Measurements from ENCODE around the gene SUSD1. TPM values are rescaled to one million over a fixed set of nuclear protein-coding genes. Genes with fewer than 3 reads are reported as not detected.

The SUSD1 gene
- total and polyA plus RNA-seq, 9 of the 15 experiments (the other 6 are each of a cell fraction or from before 2014, with no cell fraction given) = 10.9 to 44.4 (median 36.1) TPM

- TF ChIP-seq DACH1 (IDR thresholded peaks at IDR 0.05; ENCODE audit: partially characterized antibody) = no peak
- TF ChIP-seq CBX2 (IDR thresholded peaks at IDR 0.05; ENCODE audit: insufficient read depth, low read length, poor library complexity, severe bottlenecking) = no peak
- no peak for TF ChIP-seq RHOXF2B (CRISPR knock-in tag; conservative IDR thresholded peaks at IDR 0.05)
- 0 out of 2 replicates have a peak, but pooled peaks have one; percentile 63 for TF ChIP-seq ZNF165 (CRISPR knock-in tag; IDR thresholded peaks at IDR 0.05; ENCODE audit: borderline replicate concordance)
- 0 out of 2 replicates have a peak, but pooled peaks have one; percentile 65 for TF ChIP-seq TSHZ1 (CRISPR knock-in tag; IDR thresholded peaks at IDR 0.05)
- no peak for TF ChIP-seq COPS2 (conservative IDR thresholded peaks at IDR 0.05)
- TF ChIP-seq RAD21 (CRISPR knock-in tag; conservative IDR thresholded peaks at IDR 0.05 in 1 of 2, IDR thresholded peaks at IDR 0.05 in 1 of 2) = peak in 1 of 2 experiments; percentile 39; a peak in 1 of 4 replicates
- peak; percentile 89; the same call in 1 of the 2 replicates for TF ChIP-seq CREB3 (tag; conservative IDR thresholded peaks at IDR 0.05; ENCODE audit: low read depth)
- no peak for TF ChIP-seq ZNF263 (CRISPR knock-in tag; IDR thresholded peaks at IDR 0.05; ENCODE audit: borderline replicate concordance)
- TF ChIP-seq ZNF277 (CRISPR knock-in tag; IDR thresholded peaks at IDR 0.05; ENCODE audit: borderline replicate concordance) = no peak
- TF ChIP-seq PREB (CRISPR knock-in tag; IDR thresholded peaks at IDR 0.05) = no peak
- TF ChIP-seq ZZZ3 (IDR thresholded peaks at IDR 0.05) = no peak
- no peak for TF ChIP-seq ETS2 (tag; IDR thresholded peaks at IDR 0.05; ENCODE audit: borderline replicate concordance, poor library complexity, severe bottlenecking)
- TF ChIP-seq ZNF644 (tag; IDR thresholded peaks at IDR 0.05; ENCODE audit: low read depth) = peak; percentile 86; the same call in 1 of the 2 replicates
- TF ChIP-seq GTF2B (IDR thresholded peaks at IDR 0.05; ENCODE audit: extremely low read depth, insufficient read length) = no peak
- no peak for TF ChIP-seq ARHGAP35 (IDR thresholded peaks at IDR 0.05; ENCODE audit: partially characterized antibody)
- no peak for TF ChIP-seq ETV6 (IDR thresholded peaks at IDR 0.05; ENCODE audit: borderline replicate concordance in 1 of 2, low read depth in 2 of 2, low read length in 1 of 2)
- no peak for TF ChIP-seq ETV6 (CRISPR knock-in tag; IDR thresholded peaks at IDR 0.05; ENCODE audit: borderline replicate concordance)
Observed at GRCh38 chr9:112224401-112225289, 49.5 kb upstream of the SUSD1 start (continued).

Measured in K562 (cell line).